ENCODE data around the gene ANKRD39.
"Not testable (repeated sequence)": the region's sequence is repeated elsewhere in the genome, so short reads cannot be mapped to it uniquely, and the experiment has no call there.

ANKRD39 gene

GRCh38 chr2:96808176-96808837 lies 49.5 kb downstream of the ANKRD39 start:
- no peak for DNase-seq (ENCODE audit: low spot score)

- no peak for DNase-seq (ENCODE audit: low spot score)
Measured at GRCh38 chr2:96807127-96807471, 50.7 kb downstream of the ANKRD39 start.

- peak; percentile 68 for DNase-seq (ENCODE audit: low spot score)
Measured at GRCh38 chr2:96806468-96807126, 51.2 kb downstream of the ANKRD39 start.

DNA sequence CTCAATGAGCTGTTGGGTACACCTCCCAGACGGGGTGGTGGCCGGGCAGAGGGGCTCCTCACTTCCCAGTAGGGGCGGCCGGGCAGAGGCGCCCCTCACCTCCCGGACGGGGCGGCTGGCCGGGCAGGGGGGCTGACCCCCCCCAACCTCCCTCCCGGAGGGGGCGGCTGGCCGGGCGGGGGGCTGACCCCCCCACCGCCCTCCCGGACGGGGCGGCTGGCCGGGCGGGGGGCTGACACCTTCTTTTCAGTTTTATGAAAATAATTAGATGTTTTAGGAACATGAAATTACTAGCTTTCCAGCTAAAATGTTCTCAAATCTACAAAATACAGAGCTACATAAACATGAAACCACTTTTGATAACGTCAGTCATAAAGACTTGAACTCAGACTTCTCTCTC lies 51.9 kb downstream of the ANKRD39 start:
- DNase-seq (ENCODE audit: low spot score), result not testable (repeated sequence)

- no peak for DNase-seq (ENCODE audit: low spot score)
Measured at GRCh38 chr2:96804986-96805385, 52.8 kb downstream of the ANKRD39 start.

DNA sequence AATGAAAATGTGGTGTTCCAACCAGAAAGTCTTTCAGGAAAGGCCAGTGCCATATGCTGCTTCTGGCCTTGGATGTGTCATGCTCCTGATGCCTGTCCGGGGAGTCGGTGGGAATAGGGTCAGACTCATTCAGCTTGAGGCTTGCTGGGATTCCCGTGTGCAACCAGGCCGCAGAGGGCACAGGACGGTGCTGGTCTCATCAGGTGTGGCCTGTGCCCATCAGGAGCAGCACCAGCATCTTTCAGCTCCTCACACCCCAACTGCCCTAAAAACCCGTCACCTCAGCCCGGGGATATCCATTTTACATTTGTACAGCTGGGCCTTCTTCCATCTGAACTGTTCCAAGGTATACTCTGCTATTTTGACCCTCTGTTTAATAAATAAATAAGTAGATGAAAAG lies 55.1 kb downstream of the ANKRD39 start:
- peak; percentile 12 for DNase-seq (ENCODE audit: low spot score)

DNA sequence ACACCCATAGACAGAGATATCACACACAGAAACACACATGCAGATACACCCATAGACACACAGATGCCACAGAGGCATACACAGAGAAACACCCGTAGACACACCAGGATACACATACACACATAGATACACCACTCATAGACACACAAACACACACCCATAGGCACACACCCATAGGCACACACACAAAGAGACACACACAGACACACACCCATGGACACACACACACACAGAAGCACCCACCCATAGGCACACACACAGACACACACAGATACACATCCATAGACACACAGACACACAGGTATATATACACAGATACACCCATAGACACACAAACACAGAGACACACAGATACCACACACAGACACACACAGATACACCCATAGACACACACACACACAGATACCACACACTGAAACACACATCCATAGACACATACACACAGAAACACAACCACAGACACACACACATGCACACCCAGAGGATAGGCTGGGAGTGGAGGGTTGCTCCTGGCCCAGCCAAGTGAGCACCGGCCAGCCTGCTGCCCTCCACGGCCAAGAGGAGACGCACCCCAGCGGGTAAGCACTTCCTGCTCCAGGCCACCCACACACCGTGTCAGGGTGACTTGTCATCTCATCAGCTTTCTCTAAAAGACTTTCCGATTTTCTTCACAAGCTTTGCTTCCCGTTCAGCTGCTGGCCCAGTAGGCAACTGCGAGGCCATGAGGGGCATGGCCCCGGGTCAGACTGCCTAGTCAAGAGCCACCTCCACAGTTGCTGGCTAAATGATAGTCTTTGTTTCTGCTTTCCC lies 55.8 kb downstream of the ANKRD39 start:
- peak; percentile 71 for DNase-seq (ENCODE audit: low spot score)

DNA sequence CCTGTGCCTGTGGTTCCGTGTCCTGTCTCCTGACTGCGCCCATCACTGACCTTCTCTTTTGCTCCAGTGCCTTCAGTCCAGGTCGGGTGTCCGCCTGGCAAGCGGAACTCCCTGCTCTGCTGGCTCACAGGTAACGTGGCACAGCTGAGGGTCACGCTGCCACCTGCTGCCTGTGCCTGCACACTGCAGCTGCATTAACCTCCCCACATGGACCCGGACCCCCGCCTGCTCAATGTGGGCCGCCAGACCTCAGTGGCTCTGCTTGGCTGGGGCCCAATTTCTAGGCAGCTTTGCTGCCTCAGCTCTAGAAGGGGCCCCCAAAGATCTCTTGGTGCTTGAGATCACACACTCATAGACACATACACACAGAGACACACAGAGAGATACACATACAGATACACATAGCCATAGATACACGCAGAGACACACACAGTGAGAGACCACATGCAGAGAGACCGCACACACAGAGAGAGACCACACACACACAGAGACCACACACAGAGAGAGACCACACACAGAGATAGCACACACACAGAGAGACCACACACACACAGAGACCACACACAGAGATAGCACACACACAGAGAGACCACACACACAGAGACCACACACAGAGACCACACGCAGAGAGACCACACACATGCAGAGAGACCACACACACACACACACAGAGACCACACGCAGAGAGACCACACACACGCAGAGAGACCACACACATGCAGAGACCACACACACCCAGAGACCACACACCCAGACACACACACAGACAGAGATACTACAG lies 56.6 kb downstream of the ANKRD39 start:
- peak; percentile 79 for DNase-seq (ENCODE audit: low spot score)

GRCh38 chr2:96800061-96801004 lies 57.5 kb downstream of the ANKRD39 start:
- DNase-seq (ENCODE audit: low spot score), result no peak

DNA sequence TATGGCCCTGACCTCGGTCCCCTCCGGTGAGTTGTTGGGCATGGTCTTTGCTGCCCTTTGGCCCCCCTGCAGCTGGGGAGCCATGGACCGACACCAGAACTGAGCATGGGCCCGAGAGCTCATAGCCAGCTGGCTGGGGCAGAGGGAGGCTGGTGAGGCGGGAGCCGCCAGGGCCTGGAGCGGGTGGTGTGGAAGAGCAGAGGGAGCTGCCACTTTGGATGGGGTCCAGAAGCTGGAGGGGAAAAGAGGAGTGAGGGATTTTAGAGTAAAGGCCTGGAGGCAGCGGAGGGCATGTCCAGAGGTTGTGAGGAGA lies 58.2 kb downstream of the ANKRD39 start:
- no peak for DNase-seq (ENCODE audit: low spot score)

GRCh38 chr2:96798733-96799622 lies 58.8 kb downstream of the ANKRD39 start:
- no peak for DNase-seq (ENCODE audit: low spot score)
